Kidney epithelial cell (primary cell): Measurements from ENCODE around the gene CLPSL2. TPM values are rescaled to one million over a fixed set of nuclear protein-coding genes. Genes with fewer than 3 reads are reported as not detected.

Experiments
- DNase-seq: peaks from one replicate; pipeline ENCODE4 v3.0.0-alpha.2; 2010; ENCODE audit warnings: low read depth
- H3K27me3 ChIP-seq: 2 replicates; pipeline ENCODE4 v1.6.0; 2011; ENCODE audit warnings: low read length; ENCODE audit not compliant: control insufficient read depth, insufficient read depth
- H3K36me3 ChIP-seq: 2 replicates; pipeline ENCODE4 v1.5.1; 2011; ENCODE audit warnings: low read length; ENCODE audit not compliant: control insufficient read depth, insufficient read depth
- H3K4me3 ChIP-seq: 2 replicates; pipeline ENCODE4 v1.5.1; 2011; ENCODE audit warnings: low read depth, mild to moderate bottlenecking, control low read depth, low read length
- total RNA-seq: library from RNA; depleted of rRNA; stranded (reverse); fragments of >200 nt; gene quantifications from 2 replicates; pipeline ENCODE4 v1.2.3, GENCODE V29; 2015
- TF ChIP-seq, protein P1 (sequence below): IDR thresholded peaks from 2 replicates; pipeline ENCODE4 v1.5.1; 2011; ENCODE audit warnings: mild to moderate bottlenecking, moderate library complexity, low read length, control low read depth, inconsistent platforms; ENCODE audit not compliant: insufficient read depth, poor library complexity, severe bottlenecking

Gene CLPSL2
- total RNA-seq, 1 donor from 2014 or later = not detected

- H3K4me3 ChIP-seq = no peak overlapping the region
- H3K27me3 ChIP-seq = peaks cover 29% of the 10 kb centered on the region
- TF ChIP-seq, protein P1, sequence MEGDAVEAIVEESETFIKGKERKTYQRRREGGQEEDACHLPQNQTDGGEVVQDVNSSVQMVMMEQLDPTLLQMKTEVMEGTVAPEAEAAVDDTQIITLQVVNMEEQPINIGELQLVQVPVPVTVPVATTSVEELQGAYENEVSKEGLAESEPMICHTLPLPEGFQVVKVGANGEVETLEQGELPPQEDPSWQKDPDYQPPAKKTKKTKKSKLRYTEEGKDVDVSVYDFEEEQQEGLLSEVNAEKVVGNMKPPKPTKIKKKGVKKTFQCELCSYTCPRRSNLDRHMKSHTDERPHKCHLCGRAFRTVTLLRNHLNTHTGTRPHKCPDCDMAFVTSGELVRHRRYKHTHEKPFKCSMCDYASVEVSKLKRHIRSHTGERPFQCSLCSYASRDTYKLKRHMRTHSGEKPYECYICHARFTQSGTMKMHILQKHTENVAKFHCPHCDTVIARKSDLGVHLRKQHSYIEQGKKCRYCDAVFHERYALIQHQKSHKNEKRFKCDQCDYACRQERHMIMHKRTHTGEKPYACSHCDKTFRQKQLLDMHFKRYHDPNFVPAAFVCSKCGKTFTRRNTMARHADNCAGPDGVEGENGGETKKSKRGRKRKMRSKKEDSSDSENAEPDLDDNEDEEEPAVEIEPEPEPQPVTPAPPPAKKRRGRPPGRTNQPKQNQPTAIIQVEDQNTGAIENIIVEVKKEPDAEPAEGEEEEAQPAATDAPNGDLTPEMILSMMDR = no peak
- no peak for DNase-seq
- no peaks in the 10 kb centered on the region for H3K36me3 ChIP-seq
Measured at GRCh38 chr6:35786810-35787209, 10.4 kb downstream of the CLPSL2 start.

GRCh38 chr6:35787266-35788218 is 11.1 kb downstream of the CLPSL2 start:
- TF ChIP-seq, protein P1 = no peak
- H3K27me3 ChIP-seq = peaks cover 29% of the 10 kb centered on the region
- no peak overlapping the region for H3K4me3 ChIP-seq

GRCh38 chr6:35788423-35788982 is 12.1 kb downstream of the CLPSL2 start:
- no peaks in the 10 kb centered on the region for H3K36me3 ChIP-seq
- DNase-seq = no peak
- TF ChIP-seq, protein P1 = no peak
- H3K4me3 ChIP-seq = no peak overlapping the region
- peaks cover 29% of the 10 kb centered on the region for H3K27me3 ChIP-seq

More at GRCh38 chr6:35787266-35788218, 11.1 kb downstream of the CLPSL2 start:
- no peaks in the 10 kb centered on the region for H3K36me3 ChIP-seq
- DNase-seq = no peak

DNA sequence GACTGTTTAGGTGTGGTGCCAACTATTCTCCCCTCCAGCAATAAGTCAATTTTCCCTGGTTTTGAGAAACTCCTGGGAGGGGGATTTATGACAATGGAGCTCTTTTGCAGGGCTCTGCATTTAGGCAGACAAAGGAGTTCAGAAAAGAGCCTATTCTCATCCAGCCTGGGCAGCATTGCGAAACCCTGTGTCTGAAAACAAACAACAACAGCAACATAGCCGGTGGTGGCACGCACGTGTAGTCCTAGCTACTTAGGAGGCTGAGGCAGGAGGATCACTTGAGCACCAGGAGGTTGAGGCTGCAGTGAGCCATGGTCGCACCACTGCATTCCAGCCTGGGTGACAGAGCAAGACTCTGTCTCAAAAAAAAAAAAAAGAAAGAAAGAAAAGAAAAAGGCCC is 14.3 kb downstream of the CLPSL2 start:
- Histone ChIP-seq H3K27me3 (peaks cover 27% of the 10 kb centered on the region), H3K4me3 (no peak overlapping the region), H3K36me3 (no peaks in the 10 kb centered on the region)
- DNase-seq = no peak
- TF ChIP-seq, protein P1 = no peak

- TF ChIP-seq, protein P1 = no peak
- Histone ChIP-seq H3K27me3 (peaks cover 2% of the 10 kb centered on the region), H3K4me3 (no peak overlapping the region), H3K36me3 (no peaks in the 10 kb centered on the region)
- no peak for DNase-seq
Measured at GRCh38 chr6:35794536-35795452, 18.4 kb downstream of the CLPSL2 start.
